Erythroblast (primary cell): Measurements from ENCODE around the gene TPRA1.

ENCODE experiments used
- GATA1 ChIP-seq: IDR thresholded peaks from 2 replicates; pipeline ENCODE4 v1.6.1; 2011; ENCODE audit warnings: low read depth, mild to moderate bottlenecking, control low read depth, low read length, moderate library complexity
- POLR2A ChIP-seq: IDR thresholded peaks from 2 replicates; pipeline ENCODE4 v1.6.1; 2011; ENCODE audit warnings: mild to moderate bottlenecking, low read length

DNA sequence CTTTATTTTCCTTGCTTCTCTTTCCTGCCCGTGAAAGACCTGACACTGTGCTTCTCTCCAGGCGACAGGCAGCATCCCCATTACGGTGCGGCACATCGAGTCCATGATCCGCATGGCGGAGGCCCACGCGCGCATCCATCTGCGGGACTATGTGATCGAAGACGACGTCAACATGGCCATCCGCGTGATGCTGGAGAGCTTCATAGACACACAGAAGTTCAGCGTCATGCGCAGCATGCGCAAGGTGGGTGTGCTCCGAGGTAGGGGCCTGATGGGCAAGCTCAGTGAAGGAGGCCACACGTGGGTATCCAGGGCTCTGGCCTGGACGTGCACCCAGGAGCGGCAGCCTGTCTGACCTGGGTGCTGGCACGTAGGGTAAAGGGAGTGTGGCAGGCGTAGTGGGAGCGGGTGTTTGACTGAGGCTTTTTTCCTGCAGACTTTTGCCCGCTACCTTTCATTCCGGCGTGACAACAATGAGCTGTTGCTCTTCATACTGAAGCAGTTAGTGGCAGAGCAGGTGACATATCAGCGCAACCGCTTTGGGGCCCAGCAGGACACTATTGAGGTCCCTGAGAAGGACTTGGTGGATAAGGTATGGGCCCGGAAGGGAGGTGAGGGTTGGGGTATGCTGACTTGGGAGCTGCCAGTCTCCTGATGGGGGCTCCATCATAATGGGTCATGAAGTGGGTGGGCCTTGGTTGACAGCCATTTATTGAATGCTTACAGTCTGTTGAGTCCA, 30.3 kb upstream of the TPRA1 start:
- TF ChIP-seq POLR2A, result no peak
- no peak for TF ChIP-seq GATA1
